IPS DF 19.7 (cell line): ENCODE measurements around the gene PPP3CB.

ENCODE experiments used
- DNase-seq: peaks from one replicate; pipeline ENCODE4 v3.0.0-alpha.2; 2013; ENCODE audit warnings: low read depth, low spot score

The PPP3CB gene

GRCh38 chr10:73480158-73480557, 15.7 kb downstream of the PPP3CB start:
- DNase-seq: no peak

- no peak for DNase-seq
Measured at GRCh38 chr10:73478636-73479035, 17.2 kb downstream of the PPP3CB start.

- DNase-seq: no peak
Measured at GRCh38 chr10:73471226-73471625, 24.6 kb downstream of the PPP3CB start.

GRCh38 chr10:73469579-73469978, 26.2 kb downstream of the PPP3CB start:
- DNase-seq: no peak

GRCh38 chr10:73467206-73467605, 28.6 kb downstream of the PPP3CB start:
- no peak for DNase-seq

GRCh38 chr10:73465978-73466726, 29.7 kb downstream of the PPP3CB start:
- DNase-seq: no peak

- DNase-seq: no peak
Measured at GRCh38 chr10:73460897-73461296, 34.9 kb downstream of the PPP3CB start.

- DNase-seq: no peak
Measured at GRCh38 chr10:73459683-73460314, 36.0 kb downstream of the PPP3CB start.

GRCh38 chr10:73456187-73456890, 39.5 kb downstream of the PPP3CB start:
- no peak for DNase-seq

- DNase-seq: no peak
Measured at GRCh38 chr10:73449113-73449512, 46.7 kb downstream of the PPP3CB start.

GRCh38 chr10:73448384-73448783, 47.4 kb downstream of the PPP3CB start:
- no peak for DNase-seq

GRCh38 chr10:73446926-73447325, 48.9 kb downstream of the PPP3CB start:
- DNase-seq: no peak

GRCh38 chr10:73444457-73444856, 51.4 kb downstream of the PPP3CB start:
- no peak for DNase-seq

GRCh38 chr10:73439605-73440312, 56.1 kb downstream of the PPP3CB start:
- DNase-seq: no peak

- DNase-seq: no peak
Measured at GRCh38 chr10:73439055-73439454, 56.8 kb downstream of the PPP3CB start.

GRCh38 chr10:73433538-73433867, 62.3 kb downstream of the PPP3CB start, which contains the start of gene MSS51:
Gene MSS51, minus strand, starts transcription at chr10:73433561. Its CDS starts 5,277 bp downstream, at chr10:73428284.
- no peak for DNase-seq

GRCh38 chr10:73432646-73433537, 62.9 kb downstream of the PPP3CB start:
- no peak for DNase-seq

- no peak for DNase-seq
Measured at GRCh38 chr10:73426318-73426717, 69.5 kb downstream of the PPP3CB start.

GRCh38 chr10:73424478-73424877, 71.3 kb downstream of the PPP3CB start:
- DNase-seq: no peak

- DNase-seq: no peak
Measured at GRCh38 chr10:73423309-73423708, 72.5 kb downstream of the PPP3CB start.

- no peak for DNase-seq
Measured at GRCh38 chr10:73416571-73416970, 79.3 kb downstream of the PPP3CB start.
